ENCODE measurements around the gene ITPR2. TPM values are rescaled to one million over a fixed set of nuclear protein-coding genes. Genes with fewer than 3 reads are reported as not detected.
A peak's percentile ranks its signal among the peaks of the same experiment; 100 is the strongest.

The ITPR2 gene
- total RNA-seq, 2 experiments from 2014 or later: 28.8 to 29.9 TPM

GRCh38 chr12:26773313-26774104 lies 59.5 kb downstream of the ITPR2 start:
- Histone ChIP-seq H3K27me3 (ENCODE audit: control insufficient read depth in 1 of 2, insufficient read depth in 2 of 2, low read length in 2 of 2) (no peaks in the 10 kb centered on the region), H3K4me1 (ENCODE audit: insufficient read depth, low read length) (no peaks in the 10 kb centered on the region), H3K36me3 (ENCODE audit: insufficient read depth, low read length) (peaks cover 3% of the 10 kb centered on the region), H3K4me3 (ENCODE audit: low read length) (no peak overlapping the region), H3K27ac (ENCODE audit: low read depth in 1 of 2, low read length in 2 of 2) (no peak overlapping the region), H3K9me3 (ENCODE audit: control insufficient read depth in 1 of 2, insufficient read depth in 1 of 2, low read length in 2 of 2) (peaks cover 0 to 13% of the 10 kb centered on the region in 2 experiments)
- Mint-ChIP-seq H3K36me3 (ENCODE audit: low read depth) (peaks cover 62% of the 10 kb centered on the region), H3K4me1 (ENCODE audit: low read depth) (peaks cover 12% of the 10 kb centered on the region), H3K4me3 (no peak overlapping the region), H3K9me3 (peaks cover 7% of the 10 kb centered on the region), H3K27me3 (no peaks in the 10 kb centered on the region), H3K27ac (no peak overlapping the region)
- ChIA-PET POLR2A (no interaction called here), CTCF (no interaction called here)
- no peak for TF ChIP-seq CTCF (IDR thresholded peaks at IDR 0.05)
- no peak for ATAC-seq (ENCODE audit: poor library complexity)
- DNase-seq: no peak
- intact Hi-C loops (cut with DNase I, micrococcal nuclease): no loop called here

- peaks cover under 1 to 4% of the 10 kb centered on the region in 2 experiments for H3K9me3 ChIP-seq (ENCODE audit: control insufficient read depth in 1 of 2, insufficient read depth in 1 of 2, low read length in 2 of 2)
- H3K27ac ChIP-seq (ENCODE audit: low read depth in 1 of 2, low read length in 2 of 2): no peak overlapping the region
- H3K4me1 Mint-ChIP-seq (ENCODE audit: low read depth): peaks cover 12% of the 10 kb centered on the region
- ChIA-PET POLR2A (no interaction called here), CTCF (no interaction called here)
- intact Hi-C loops (cut with DNase I, micrococcal nuclease): no loop called here
- no peaks in the 10 kb centered on the region for H3K27me3 Mint-ChIP-seq
- no peaks in the 10 kb centered on the region for H3K27me3 ChIP-seq (ENCODE audit: control insufficient read depth in 1 of 2, insufficient read depth in 2 of 2, low read length in 2 of 2)
- peaks cover 57% of the 10 kb centered on the region for H3K36me3 Mint-ChIP-seq (ENCODE audit: low read depth)
- H3K36me3 ChIP-seq (ENCODE audit: insufficient read depth, low read length): peaks cover 2% of the 10 kb centered on the region
- H3K4me3 Mint-ChIP-seq: no peak overlapping the region
- ATAC-seq (ENCODE audit: poor library complexity) (no peak), DNase-seq (no peak)
- no peaks in the 10 kb centered on the region for H3K4me1 ChIP-seq (ENCODE audit: insufficient read depth, low read length)
- H3K27ac Mint-ChIP-seq: no peak overlapping the region
- no peak overlapping the region for H3K4me3 ChIP-seq (ENCODE audit: low read length)
- peaks cover 5% of the 10 kb centered on the region for H3K9me3 Mint-ChIP-seq
- no peak for TF ChIP-seq CTCF (IDR thresholded peaks at IDR 0.05)
Observed at GRCh38 chr12:26771861-26772260, 61.1 kb downstream of the ITPR2 start.

- peaks cover 0 to 5% of the 10 kb centered on the region in 2 experiments for H3K9me3 ChIP-seq (ENCODE audit: control insufficient read depth in 1 of 2, insufficient read depth in 1 of 2, low read length in 2 of 2)
- no peak for TF ChIP-seq CTCF (IDR thresholded peaks at IDR 0.05)
- Mint-ChIP-seq H3K27ac (no peak overlapping the region), H3K4me3 (no peak overlapping the region), H3K36me3 (ENCODE audit: low read depth) (peaks cover 54% of the 10 kb centered on the region), H3K9me3 (no peaks in the 10 kb centered on the region), H3K27me3 (no peaks in the 10 kb centered on the region), H3K4me1 (ENCODE audit: low read depth) (peaks cover 12% of the 10 kb centered on the region)
- H3K36me3 ChIP-seq (ENCODE audit: insufficient read depth, low read length): peaks cover 2% of the 10 kb centered on the region
- no peak overlapping the region for H3K4me3 ChIP-seq (ENCODE audit: low read length)
- no peaks in the 10 kb centered on the region for H3K27me3 ChIP-seq (ENCODE audit: control insufficient read depth in 1 of 2, insufficient read depth in 2 of 2, low read length in 2 of 2)
- ATAC-seq (ENCODE audit: poor library complexity) (no peak), DNase-seq (no peak)
- intact Hi-C loops (cut with DNase I, micrococcal nuclease): no loop called here
- CTCF ChIA-PET: no interaction called here
- POLR2A ChIA-PET: no interaction called here
- no peaks in the 10 kb centered on the region for H3K4me1 ChIP-seq (ENCODE audit: insufficient read depth, low read length)
- H3K27ac ChIP-seq (ENCODE audit: low read depth in 1 of 2, low read length in 2 of 2): peak overlapping the region in 1 of 2 donors; percentile 10
Observed at GRCh38 chr12:26770239-26771070, 62.5 kb downstream of the ITPR2 start.
